Measurements from ENCODE around the gene NUP214.

The NUP214 gene

DNA sequence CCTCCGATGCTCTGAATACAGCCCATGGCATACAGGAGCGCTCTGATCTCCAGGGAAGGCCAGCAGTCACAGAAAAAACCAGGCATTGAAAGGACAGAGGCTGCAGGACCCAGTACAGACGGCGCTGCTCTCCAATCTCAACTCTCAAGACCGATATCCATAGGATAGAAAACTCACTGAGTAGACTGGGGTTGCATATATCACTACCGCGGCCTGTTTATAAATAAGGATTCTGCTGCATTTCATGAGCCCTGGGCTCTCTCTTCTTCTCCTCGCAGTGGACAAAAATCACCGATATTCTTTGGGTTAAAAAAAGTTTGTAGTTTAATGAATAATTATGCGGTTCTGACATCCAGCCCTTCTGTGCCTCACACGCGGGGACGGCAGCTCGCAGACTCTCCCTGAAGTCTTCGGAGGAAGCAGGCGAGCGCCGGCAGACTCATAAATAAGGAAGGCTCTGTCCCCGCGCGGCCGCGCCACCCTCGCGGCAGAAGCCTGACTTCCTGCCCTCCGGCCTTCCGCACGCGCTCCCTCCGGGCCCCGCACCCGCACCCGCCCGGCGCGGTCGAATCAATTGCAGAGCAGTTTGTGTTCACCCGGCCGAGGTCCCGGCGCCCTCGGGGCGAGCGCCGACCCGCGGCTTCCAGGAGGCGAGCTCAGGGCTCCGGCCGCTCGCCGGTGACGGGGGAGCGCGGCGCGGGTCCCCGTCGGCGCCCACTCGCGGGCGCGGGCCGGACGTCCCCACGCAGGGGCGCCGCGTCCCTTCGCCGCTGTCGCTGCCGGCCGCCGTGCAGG lies 150.9 kb downstream of the NUP214 start, which contains the start of gene FAM78A:
TSS of gene FAM78A (minus strand) at position 417 of the 795 bp plus-strand sequence. CDS start at position 86, 331 bp downstream.
- H3K36me3 ChIP-seq (ENCODE audit: insufficient read depth, insufficient read length, low read length): no peaks in the 10 kb centered on the region
- H3K9me3 ChIP-seq (ENCODE audit: insufficient read depth, low read length): no peaks in the 10 kb centered on the region
- peak within 1 kb of the TSS; percentile 78 for H3K9ac ChIP-seq (ENCODE audit: insufficient read length, low read depth)
- no peak for DNase-seq (ENCODE audit: low read depth, low spot score)
- H3K4me3 ChIP-seq (ENCODE audit: insufficient read length, low read depth): peak within 1 kb of the TSS; percentile 53
- H3K4me1 ChIP-seq (ENCODE audit: insufficient read depth, insufficient read length): peaks cover 28% of the 10 kb centered on the region
- TF ChIP-seq YY1 (IDR thresholded peaks at IDR 0.05; ENCODE audit: insufficient read depth, insufficient read length) (no peak), SUZ12 (IDR thresholded peaks at IDR 0.05; ENCODE audit: extremely low read depth, insufficient read depth, insufficient read length) (no peak), ZNF274 (IDR thresholded peaks at IDR 0.05; ENCODE audit: low read depth, low read length) (no peak)
- H3K27me3 ChIP-seq (ENCODE audit: insufficient read depth, insufficient read length): peaks cover 19% of the 10 kb centered on the region

DNA sequence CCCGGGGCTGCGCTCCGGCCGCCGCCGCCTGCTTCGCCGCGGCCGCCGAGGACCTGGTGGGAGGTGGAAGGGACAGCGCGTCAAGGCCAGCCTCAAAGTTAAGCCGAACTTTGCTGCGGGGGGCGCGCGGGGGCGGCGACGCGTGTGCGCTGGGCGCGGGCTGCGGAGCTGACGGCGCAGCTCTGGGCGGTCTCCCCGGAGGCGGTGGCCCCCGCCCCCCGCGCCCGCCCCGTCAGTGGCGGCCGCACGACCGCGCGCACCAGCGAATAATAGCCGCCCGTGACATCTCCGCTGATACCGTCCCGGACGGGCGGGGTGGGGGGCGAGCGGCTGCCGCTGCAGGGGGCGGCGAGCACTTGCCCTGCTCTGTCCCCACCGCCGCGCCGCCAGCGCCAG lies 151.5 kb downstream of the NUP214 start:
- peaks cover 29% of the 10 kb centered on the region for H3K4me1 ChIP-seq (ENCODE audit: insufficient read depth, insufficient read length)
- DNase-seq (ENCODE audit: low read depth, low spot score): no peak
- peak overlapping the region; percentile 78 for H3K9ac ChIP-seq (ENCODE audit: insufficient read length, low read depth)
- TF ChIP-seq SUZ12 (IDR thresholded peaks at IDR 0.05; ENCODE audit: extremely low read depth, insufficient read depth, insufficient read length): no peak
- TF ChIP-seq YY1 (IDR thresholded peaks at IDR 0.05; ENCODE audit: insufficient read depth, insufficient read length): no peak
- TF ChIP-seq ZNF274 (IDR thresholded peaks at IDR 0.05; ENCODE audit: low read depth, low read length): no peak
- H3K9me3 ChIP-seq (ENCODE audit: insufficient read depth, low read length): no peaks in the 10 kb centered on the region
- peak overlapping the region; percentile 53 for H3K4me3 ChIP-seq (ENCODE audit: insufficient read length, low read depth)
- no peaks in the 10 kb centered on the region for H3K36me3 ChIP-seq (ENCODE audit: insufficient read depth, insufficient read length, low read length)
- peaks cover 25% of the 10 kb centered on the region for H3K27me3 ChIP-seq (ENCODE audit: insufficient read depth, insufficient read length)

DNA sequence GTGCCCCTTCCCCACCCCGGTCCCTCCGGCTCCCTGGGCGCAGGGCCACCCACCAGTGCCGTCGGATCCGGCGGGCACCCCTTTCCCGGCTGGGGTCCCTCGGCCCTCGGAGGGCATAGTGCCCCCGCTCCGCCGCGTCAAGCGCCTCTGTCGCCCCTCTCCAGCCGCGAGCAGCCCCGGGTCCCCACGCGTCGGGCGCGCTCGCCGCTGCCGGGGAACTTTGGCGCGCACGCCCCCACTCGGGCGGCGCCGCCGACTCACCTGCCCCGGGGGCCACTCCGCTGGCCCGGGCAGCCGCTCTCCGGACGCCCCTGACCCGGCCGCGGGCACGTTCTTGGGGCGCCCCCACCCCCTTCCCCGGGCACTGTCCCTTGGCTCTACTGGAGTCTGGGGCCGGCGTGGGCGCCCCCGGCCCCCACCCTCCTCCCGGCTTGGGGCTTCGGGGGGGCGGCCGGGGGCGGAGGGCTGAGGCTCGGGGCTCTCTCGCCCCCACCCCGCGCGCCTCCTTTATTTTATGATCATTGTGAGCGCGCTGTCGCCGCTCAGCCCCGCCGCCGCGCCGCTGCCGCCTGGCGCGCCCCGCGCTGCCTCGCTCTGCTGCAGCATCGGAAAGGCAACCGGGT lies 152.0 kb downstream of the NUP214 start:
- no peaks in the 10 kb centered on the region for H3K36me3 ChIP-seq (ENCODE audit: insufficient read depth, insufficient read length, low read length)
- H3K4me1 ChIP-seq (ENCODE audit: insufficient read depth, insufficient read length): peaks cover 33% of the 10 kb centered on the region
- H3K9ac ChIP-seq (ENCODE audit: insufficient read length, low read depth): peak overlapping the region; percentile 72
- peak overlapping the region; percentile 53 for H3K4me3 ChIP-seq (ENCODE audit: insufficient read length, low read depth)
- H3K9me3 ChIP-seq (ENCODE audit: insufficient read depth, low read length): no peaks in the 10 kb centered on the region
- no peak for TF ChIP-seq SUZ12 (IDR thresholded peaks at IDR 0.05; ENCODE audit: extremely low read depth, insufficient read depth, insufficient read length)
- TF ChIP-seq ZNF274 (IDR thresholded peaks at IDR 0.05; ENCODE audit: low read depth, low read length): no peak
- no peak for TF ChIP-seq YY1 (IDR thresholded peaks at IDR 0.05; ENCODE audit: insufficient read depth, insufficient read length)
- H3K27me3 ChIP-seq (ENCODE audit: insufficient read depth, insufficient read length): peaks cover 30% of the 10 kb centered on the region
- DNase-seq (ENCODE audit: low read depth, low spot score): no peak

DNA sequence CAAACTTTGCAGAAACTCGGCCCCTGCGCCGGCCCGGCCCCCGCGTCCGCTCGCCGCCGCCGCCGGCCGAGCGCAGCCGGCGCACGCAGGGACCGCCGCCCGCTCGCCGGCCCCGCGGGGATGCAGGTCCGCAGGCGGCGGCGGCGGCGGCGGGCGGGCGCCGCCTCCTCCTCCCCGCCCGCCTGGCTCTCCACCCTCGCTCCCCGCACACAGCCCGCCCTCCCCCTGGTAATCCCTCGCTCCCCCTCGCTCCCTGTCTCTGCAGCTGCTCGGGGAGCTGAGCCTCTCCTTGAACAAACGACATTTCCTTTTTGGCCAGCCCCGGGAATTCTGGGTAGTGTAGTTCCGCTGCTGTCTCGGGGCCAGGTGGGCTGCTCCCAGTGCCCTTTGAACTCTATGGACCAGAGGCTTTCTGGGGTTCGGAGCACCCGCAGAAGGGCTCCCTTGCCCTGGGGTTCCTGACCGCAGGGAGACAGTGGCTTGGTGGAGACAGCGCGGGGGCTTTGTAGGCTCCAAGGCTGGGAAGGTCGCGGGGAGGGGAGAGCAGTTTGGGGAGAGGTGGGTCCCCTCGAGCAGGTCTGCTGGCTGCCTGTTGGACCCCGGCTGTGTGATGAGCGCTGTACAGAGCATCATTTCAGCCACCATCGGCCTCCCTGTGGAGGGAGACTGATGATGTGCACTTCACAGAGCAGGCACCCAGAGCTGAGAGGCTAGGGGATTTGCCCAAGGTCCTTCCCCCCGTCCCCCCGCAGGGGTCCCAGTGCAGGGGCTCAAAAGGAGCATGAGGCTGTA lies 152.7 kb downstream of the NUP214 start:
- Histone ChIP-seq H3K9me3 (ENCODE audit: insufficient read depth, low read length) (no peaks in the 10 kb centered on the region), H3K27me3 (ENCODE audit: insufficient read depth, insufficient read length) (peaks cover 32% of the 10 kb centered on the region), H3K36me3 (ENCODE audit: insufficient read depth, insufficient read length, low read length) (no peaks in the 10 kb centered on the region), H3K4me3 (ENCODE audit: insufficient read length, low read depth) (peak overlapping the region; percentile 53), H3K9ac (ENCODE audit: insufficient read length, low read depth) (peak overlapping the region; percentile 53), H3K4me1 (ENCODE audit: insufficient read depth, insufficient read length) (peaks cover 33% of the 10 kb centered on the region)
- TF ChIP-seq SUZ12 (IDR thresholded peaks at IDR 0.05; ENCODE audit: extremely low read depth, insufficient read depth, insufficient read length) (no peak), ZNF274 (IDR thresholded peaks at IDR 0.05; ENCODE audit: low read depth, low read length) (no peak), YY1 (IDR thresholded peaks at IDR 0.05; ENCODE audit: insufficient read depth, insufficient read length) (no peak)
- DNase-seq (ENCODE audit: low read depth, low spot score): peak; percentile 88

DNA sequence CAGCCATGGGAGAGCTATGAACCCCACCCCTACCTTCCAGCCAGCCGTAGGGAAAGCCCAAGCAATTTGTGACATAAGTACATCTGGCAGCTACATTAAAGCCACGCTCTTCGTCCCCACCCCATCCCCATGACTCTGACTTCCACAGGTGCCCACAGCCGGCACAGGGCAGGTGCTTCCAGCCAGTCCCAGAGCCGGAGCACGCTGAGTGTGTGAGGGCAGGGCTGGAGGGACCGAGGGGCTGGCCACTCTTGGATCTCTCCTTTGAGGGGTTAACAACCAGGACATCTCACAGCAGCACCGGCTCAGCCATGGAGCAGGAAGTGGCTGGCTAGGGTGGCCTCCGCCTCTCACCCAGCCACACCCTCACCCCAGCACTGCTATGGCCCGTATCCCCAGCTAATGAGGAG lies 153.3 kb downstream of the NUP214 start:
- Histone ChIP-seq H3K4me1 (ENCODE audit: insufficient read depth, insufficient read length) (peaks cover 29% of the 10 kb centered on the region), H3K9ac (ENCODE audit: insufficient read length, low read depth) (peak overlapping the region; percentile 50), H3K36me3 (ENCODE audit: insufficient read depth, insufficient read length, low read length) (no peaks in the 10 kb centered on the region), H3K9me3 (ENCODE audit: insufficient read depth, low read length) (no peaks in the 10 kb centered on the region), H3K4me3 (ENCODE audit: insufficient read length, low read depth) (no peak overlapping the region), H3K27me3 (ENCODE audit: insufficient read depth, insufficient read length) (peaks cover 32% of the 10 kb centered on the region)
- DNase-seq (ENCODE audit: low read depth, low spot score): no peak
- no peak for TF ChIP-seq YY1 (IDR thresholded peaks at IDR 0.05; ENCODE audit: insufficient read depth, insufficient read length)
- TF ChIP-seq SUZ12 (IDR thresholded peaks at IDR 0.05; ENCODE audit: extremely low read depth, insufficient read depth, insufficient read length): no peak
- no peak for TF ChIP-seq ZNF274 (IDR thresholded peaks at IDR 0.05; ENCODE audit: low read depth, low read length)

DNA sequence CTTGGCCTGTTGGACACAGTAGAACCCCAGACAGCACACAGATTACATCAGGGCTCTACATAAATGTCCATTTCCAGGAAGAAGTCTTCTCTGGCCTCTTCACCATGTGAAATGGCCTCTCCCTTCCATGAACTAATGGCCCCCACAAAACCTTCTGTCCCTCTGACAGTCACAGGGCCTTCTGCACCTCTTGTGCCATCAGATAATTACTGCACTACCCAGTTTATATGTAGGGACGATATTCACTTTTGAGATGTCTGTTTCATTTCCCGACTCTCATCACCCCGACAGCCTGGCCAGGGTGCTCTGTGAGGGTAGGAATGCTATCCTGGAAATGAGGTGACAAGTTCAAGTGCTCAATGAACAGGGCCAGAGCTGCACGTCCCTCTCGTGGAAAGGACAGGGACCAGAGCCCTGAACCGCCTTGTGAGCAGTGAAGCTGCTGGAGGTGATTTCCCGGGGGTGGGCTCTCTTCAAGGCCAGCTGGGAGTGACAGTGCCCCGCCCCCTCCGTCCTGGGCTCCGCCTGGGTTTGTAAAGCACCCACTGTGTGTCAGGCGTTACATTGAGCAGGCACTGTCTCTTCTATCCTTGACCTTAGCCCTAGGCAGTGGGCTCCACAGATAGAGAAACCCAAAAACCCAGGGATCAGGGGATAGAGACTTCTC lies 153.9 kb downstream of the NUP214 start:
- H3K4me1 ChIP-seq (ENCODE audit: insufficient read depth, insufficient read length): peaks cover 25% of the 10 kb centered on the region
- peaks cover 37% of the 10 kb centered on the region for H3K27me3 ChIP-seq (ENCODE audit: insufficient read depth, insufficient read length)
- H3K9ac ChIP-seq (ENCODE audit: insufficient read length, low read depth): peak overlapping the region; percentile 28
- H3K36me3 ChIP-seq (ENCODE audit: insufficient read depth, insufficient read length, low read length): no peaks in the 10 kb centered on the region
- no peak for DNase-seq (ENCODE audit: low read depth, low spot score)
- H3K4me3 ChIP-seq (ENCODE audit: insufficient read length, low read depth): no peak overlapping the region
- TF ChIP-seq YY1 (IDR thresholded peaks at IDR 0.05; ENCODE audit: insufficient read depth, insufficient read length) (no peak), SUZ12 (IDR thresholded peaks at IDR 0.05; ENCODE audit: extremely low read depth, insufficient read depth, insufficient read length) (no peak), ZNF274 (IDR thresholded peaks at IDR 0.05; ENCODE audit: low read depth, low read length) (no peak)
- no peaks in the 10 kb centered on the region for H3K9me3 ChIP-seq (ENCODE audit: insufficient read depth, low read length)
